COLO668 (cell line): ENCODE results near the gene ANO6.
"Not testable (repeated sequence)": the region's sequence is repeated elsewhere in the genome, so short reads cannot be mapped to it uniquely, and the experiment has no call there.

Experiments
- DNase-seq: peaks from one replicate; lab custom pipeline; 2025; ENCODE audit not compliant: unreplicated experiment; lab: John Stamatoyannopoulos, UW

ANO6 gene

DNA sequence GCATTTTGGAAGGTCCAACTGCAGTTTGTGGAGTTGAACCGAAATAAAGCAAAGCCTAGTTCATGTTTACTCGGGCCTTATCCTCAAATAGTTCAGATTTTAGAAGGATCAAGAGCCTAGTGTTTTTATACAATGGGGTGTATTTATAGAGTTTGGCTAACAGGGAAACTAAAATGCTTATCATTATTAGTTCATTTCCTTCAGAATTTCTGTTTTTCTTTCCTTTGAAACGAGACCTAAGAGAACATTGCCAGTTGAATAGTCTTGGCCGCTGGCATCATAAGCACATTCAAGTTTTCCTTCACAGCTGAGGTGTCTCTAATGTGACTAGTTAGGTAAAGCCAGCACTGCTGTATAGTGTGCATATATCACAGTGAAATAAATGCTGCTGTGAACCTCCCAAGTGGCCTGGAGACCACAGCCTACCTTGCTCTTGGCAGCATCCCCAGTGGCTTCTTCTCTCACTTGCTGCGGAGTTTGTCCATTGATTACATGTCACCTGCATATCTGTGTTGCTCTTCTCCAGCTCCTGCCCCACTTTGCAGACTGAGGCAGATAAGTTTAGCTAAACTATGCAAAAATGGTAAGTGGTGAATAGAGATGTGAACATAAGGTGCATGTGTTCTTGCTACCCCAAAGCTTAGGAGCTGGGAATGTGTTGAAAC, 88.8 kb downstream of the ANO6 start:
- no peak for DNase-seq

DNA sequence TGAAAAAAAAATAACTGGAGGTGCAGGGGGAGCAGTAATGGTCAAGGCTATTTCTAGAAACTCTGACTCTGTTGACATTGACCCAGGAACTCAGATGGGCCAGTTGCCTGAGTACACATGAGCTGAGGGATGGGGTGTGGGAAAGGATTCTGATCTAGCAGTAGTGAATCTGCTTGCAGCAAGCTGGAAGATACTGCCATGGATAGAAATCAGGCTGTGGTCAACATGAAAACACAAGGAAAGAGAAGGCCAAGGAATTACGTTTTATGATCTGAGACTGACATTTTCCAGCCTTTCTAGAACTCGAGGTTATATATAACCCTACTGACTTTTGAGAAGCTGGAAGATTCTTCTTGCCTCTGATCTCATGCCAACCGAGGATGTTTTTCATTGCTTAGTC, 90.0 kb downstream of the ANO6 start:
- DNase-seq, result no peak

- no peak for DNase-seq
These were observed 94.1 kb downstream of the ANO6 start for GRCh38 chr12:45309836-45310626.

GRCh38 chr12:45310627-45310968, 94.7 kb downstream of the ANO6 start:
- DNase-seq, result no peak

DNA sequence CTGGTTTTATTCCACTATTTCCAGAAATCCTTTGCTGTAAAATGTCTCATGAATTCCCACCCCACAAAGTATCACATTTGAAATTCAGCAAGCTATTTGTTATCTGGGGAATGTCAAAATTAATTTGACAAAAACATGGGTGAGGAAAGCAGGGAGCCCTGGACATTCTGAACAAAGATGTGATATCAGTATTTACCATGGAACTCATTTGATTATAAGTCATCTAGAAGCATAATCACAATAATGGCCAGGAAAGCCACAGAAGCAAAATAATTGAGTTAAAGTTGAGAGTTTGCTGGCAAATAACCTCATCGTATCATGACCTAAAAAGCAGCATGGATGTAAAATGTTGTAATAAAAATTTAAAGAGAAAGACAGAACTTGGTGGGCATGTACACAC, 96.1 kb downstream of the ANO6 start:
- no peak for DNase-seq

GRCh38 chr12:45314770-45315169, 98.9 kb downstream of the ANO6 start:
- DNase-seq, result no peak

- DNase-seq, result no peak
These were observed 99.6 kb downstream of the ANO6 start for GRCh38 chr12:45315462-45315861.

GRCh38 chr12:45317261-45317660, 101.4 kb downstream of the ANO6 start:
- DNase-seq, result not testable (repeated sequence)

GRCh38 chr12:45322810-45323209, 106.9 kb downstream of the ANO6 start:
- DNase-seq, result no peak

DNA sequence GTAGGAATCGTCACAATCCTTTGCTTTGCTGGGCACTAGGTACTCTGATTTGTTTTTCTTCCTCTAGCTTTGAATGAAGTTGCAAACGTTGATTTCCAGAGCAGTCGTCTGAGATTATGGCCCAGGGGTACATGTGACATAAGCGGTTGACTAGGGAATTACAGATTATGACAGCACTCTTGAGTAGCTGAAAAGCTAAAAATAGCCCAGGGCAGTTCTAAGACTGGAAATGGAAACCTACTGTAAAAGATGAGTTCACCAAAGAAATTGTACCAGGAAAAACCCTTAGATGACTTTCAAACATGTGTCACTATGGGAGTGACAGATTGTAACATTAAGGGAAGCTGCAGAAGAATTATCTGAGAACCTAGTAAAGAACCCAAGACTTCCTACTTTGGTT, 108.5 kb downstream of the ANO6 start:
- DNase-seq, result no peak

DNA sequence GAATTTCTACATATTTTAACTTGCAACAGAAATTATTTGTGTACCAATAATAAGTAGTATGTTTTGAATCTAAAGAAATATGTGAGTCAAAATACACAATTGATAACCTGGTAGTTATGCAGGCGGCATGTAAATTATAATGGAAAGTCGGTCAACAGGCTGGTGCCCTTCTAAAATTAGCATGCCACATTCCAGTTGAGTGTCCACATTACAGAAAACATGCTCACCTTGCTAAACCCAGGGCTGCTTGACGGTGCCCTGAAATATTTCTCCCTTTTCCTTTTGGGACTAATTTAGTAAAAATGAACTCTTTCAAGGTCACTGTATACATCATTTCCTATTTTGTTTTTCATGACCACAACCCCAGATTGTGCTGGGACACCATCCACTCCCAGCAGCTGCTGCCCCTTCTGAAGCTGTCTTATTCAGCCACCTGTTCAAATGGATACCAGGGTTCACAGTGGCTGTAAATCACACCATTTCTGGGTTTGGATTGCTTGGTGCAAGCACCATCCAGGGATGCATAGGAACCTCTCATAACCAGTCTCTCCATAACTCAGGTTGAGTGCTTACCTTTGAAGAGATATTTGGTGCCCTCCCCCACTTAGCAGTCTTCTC, 110.6 kb downstream of the ANO6 start:
- no peak for DNase-seq

GRCh38 chr12:45327823-45328383, 112.0 kb downstream of the ANO6 start:
- DNase-seq, result no peak

DNA sequence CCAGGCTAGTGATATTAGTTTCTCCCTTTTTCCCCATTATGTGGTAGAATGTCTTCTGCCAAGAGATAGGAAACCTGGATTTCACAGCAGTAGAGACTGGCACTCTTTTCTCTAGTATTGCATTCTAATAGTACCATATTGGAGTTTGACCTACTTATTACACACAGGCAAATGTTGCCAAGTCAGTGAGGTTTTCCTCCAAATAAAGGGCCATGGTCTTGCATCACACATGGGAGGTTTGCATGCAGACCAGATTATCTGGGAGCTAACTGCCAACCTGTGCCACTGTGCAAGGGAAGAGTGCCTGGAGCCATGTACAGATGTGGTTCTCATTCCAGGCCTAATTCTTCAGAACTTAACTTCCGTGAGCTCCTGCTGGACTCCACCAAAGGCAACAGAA, 113.3 kb downstream of the ANO6 start:
- no peak for DNase-seq

- no peak for DNase-seq
These were observed 113.8 kb downstream of the ANO6 start for GRCh38 chr12:45329702-45330101.

DNA sequence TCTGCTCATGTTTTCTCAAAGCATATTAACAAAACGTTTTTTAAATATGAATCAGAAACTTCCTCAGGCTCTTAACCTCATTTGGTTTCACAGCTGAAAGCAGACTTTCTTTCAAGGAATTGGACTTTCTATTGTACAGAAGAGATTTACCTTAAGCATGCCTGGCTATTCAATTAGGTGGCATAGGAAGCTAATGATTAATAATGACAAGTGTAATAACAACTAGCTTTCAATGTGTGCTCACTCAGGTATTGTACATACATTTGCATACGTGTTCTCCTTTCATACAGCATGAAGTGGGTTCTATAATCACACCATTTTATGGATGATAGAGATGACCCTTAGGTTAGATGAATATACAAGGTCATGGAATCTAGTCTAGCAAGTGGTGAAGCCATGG, 115.7 kb downstream of the ANO6 start:
- no peak for DNase-seq

DNA sequence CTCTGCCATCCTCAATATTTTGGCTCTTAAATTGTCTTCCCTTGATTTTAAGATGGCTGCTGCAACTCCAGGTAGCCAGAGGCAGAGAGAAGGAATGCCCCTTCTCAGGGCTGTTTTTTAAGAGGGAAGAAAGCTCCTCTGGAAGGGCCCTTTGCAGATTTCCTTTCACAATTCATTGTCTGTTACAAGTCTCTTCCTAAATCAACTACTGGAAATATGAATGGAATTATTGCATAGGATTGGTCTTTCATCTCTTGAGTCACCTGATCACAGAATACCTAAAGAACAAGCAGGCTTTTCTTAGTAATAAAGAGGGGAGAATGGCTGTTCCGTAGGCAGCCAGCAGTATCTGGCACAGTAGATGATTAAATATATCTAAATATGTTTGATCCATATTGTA, 118.5 kb downstream of the ANO6 start:
- DNase-seq, result no peak

- no peak for DNase-seq
These were observed 120.4 kb downstream of the ANO6 start for GRCh38 chr12:45336331-45336730.

DNA sequence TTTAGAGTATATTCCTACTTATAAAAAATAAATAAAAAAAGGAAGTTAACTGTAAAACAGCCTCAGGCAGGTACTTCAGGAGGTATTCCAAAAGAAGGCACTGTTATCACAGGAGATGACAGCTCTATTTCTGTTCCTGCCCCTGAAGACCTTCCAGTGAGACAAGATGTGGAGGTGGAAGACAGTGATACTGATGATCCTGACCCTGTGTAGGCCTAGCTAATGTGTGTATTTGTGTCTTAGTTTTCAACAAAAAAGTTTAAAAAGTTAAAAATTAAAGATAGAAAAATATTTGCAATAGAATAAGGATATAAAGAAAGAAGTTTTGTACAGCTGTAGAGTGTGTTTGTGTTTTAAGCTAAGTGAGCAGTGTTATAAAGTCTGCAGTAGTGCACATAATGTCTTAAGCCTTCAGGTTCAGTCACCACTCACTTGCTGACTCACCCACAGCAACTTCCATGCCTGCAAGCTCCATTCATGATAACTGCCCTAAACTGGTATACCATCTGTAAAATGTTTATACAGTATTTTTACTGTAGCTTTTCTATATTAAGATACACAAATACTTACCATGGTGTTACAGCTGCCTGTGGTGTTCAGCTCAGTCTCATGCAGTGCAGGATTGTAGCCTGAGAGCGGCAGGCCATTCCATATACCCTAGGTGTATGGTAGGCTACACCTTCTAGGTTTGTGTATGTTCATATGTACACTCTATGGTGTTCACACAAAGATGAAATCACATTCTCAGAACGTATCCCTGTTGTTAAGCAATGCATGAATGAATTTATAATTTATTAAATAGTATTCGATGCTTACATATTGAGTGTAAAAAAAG, 121.1 kb downstream of the ANO6 start:
- no peak for DNase-seq

GRCh38 chr12:45337835-45338234, 121.9 kb downstream of the ANO6 start:
- DNase-seq, result no peak

DNA sequence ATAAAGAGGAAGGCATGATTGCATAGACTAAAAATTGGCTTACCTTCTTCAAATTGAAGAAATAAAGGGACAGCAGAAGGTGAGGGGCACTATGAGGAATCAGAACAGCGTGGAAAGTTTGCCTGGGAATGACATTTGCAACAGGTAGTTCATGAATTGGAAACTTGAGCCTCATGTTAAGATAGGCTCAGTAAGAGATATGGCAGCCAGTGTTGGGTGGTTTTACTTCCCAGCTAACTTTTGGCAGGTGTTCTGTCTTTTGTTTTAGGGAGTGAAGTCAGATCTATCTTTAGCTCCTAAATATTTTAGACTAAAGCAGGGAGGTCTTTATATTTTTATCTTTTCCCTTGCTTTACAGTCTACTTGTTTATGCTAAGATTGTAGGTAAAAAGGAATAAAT, 122.4 kb downstream of the ANO6 start:
- DNase-seq, result no peak

GRCh38 chr12:45339035-45339434, 123.1 kb downstream of the ANO6 start:
- DNase-seq, result no peak
